ENCODE results near the gene SRPRB. TPM values are rescaled to one million over a fixed set of nuclear protein-coding genes. Genes with fewer than 3 reads are reported as not detected.

SRPRB gene
- polyA plus RNA-seq, 1 of the 3 experiments (the other 2 are of a cell fraction): 54.3 TPM

GRCh38 chr3:133830071-133830470 lies 24.5 kb downstream of the SRPRB start (continued):
- no peak for TF ChIP-seq RCOR1 (IDR thresholded peaks at IDR 0.05; ENCODE audit: low read length)
- TF ChIP-seq POLR2AphosphoS5 (IDR thresholded peaks at IDR 0.05; ENCODE audit: low read depth, low read length): no peak
- no peak for TF ChIP-seq GABPA (IDR thresholded peaks at IDR 0.05; ENCODE audit: low read depth)
- no peak for TF ChIP-seq RAD21 (IDR thresholded peaks at IDR 0.05; ENCODE audit: low read length)

- Histone ChIP-seq H3K4me1 (ENCODE audit: control insufficient read depth in 1 of 2, insufficient read depth in 2 of 2, low read depth in 1 of 2, low read length in 1 of 2) (no peaks in the 10 kb centered on the region; a peak in 1 of 4 replicates), H3K4me2 (no peak overlapping the region), H3K27ac (ENCODE audit: low read depth in 2 of 2, low read length in 1 of 2) (no peak overlapping the region), H3F3A (replicated peaks; ENCODE audit: insufficient read depth) (no peaks in the 10 kb centered on the region), H3K36me3 (replicated peaks in 1 of 2; ENCODE audit: control insufficient read depth in 1 of 2, insufficient read depth in 2 of 2, low read length in 1 of 2) (no peaks in the 10 kb centered on the region), H3K4me3 (ENCODE audit: low read depth in 2 of 2, low read length in 1 of 2) (no peak overlapping the region), H3K9ac (no peak overlapping the region), H3K9me2 (no peaks in the 10 kb centered on the region), H3K27me3 (ENCODE audit: insufficient read depth) (no peaks in the 10 kb centered on the region), H2AFZ (ENCODE audit: low read depth) (no peak overlapping the region), H3K79me2 (ENCODE audit: insufficient read depth) (no peaks in the 10 kb centered on the region), H4K20me1 (ENCODE audit: insufficient read depth) (no peaks in the 10 kb centered on the region), H3K9me3 (no peaks in the 10 kb centered on the region)
- WGBS (ENCODE audit: low lambda C conversion rate): 60% methylated on average over 9 of the region's 13 CpGs
- CTCF ChIA-PET: interaction anchor here (1.9 kb wide), 1 partner anchor 380 kb away, joined by 6 read pairs; no protein-coding TSS in a partner anchor
- TF ChIP-seq EZH2phosphoT487 (IDR thresholded peaks at IDR 0.05; ENCODE audit: borderline replicate concordance, low read depth): no peak
- no peak for TF ChIP-seq NFIC (IDR thresholded peaks at IDR 0.05; ENCODE audit: borderline replicate concordance)
- no peak for TF ChIP-seq TEAD4 (IDR thresholded peaks at IDR 0.05; ENCODE audit: borderline replicate concordance, insufficient read depth)
- no peak for TF ChIP-seq FOSL2 (IDR thresholded peaks at IDR 0.05; ENCODE audit: borderline replicate concordance, low read depth)
- no peak for TF ChIP-seq SMC3 (IDR thresholded peaks at IDR 0.05; ENCODE audit: low read depth, low read length)
- TF ChIP-seq CTCF (IDR thresholded peaks at IDR 0.05): no peak
- TF ChIP-seq REST (IDR thresholded peaks at IDR 0.05; ENCODE audit: low read depth, low read length): no peak
- TF ChIP-seq GATA2 (CRISPR knock-in tag; IDR thresholded peaks at IDR 0.05): no peak
- TF ChIP-seq RFX5 (IDR thresholded peaks at IDR 0.05; ENCODE audit: low read length): no peak
- no peak for TF ChIP-seq YY1 (IDR thresholded peaks at IDR 0.05; ENCODE audit: low read depth)
- TF ChIP-seq FOXJ3 (CRISPR knock-in tag; IDR thresholded peaks at IDR 0.05): no peak
- TF ChIP-seq USF1 (IDR thresholded peaks at IDR 0.05; ENCODE audit: borderline replicate concordance, low read depth): no peak
- no peak for TF ChIP-seq MAX (IDR thresholded peaks at IDR 0.05; ENCODE audit: low read depth)
- TF ChIP-seq ELF1 (IDR thresholded peaks at IDR 0.05): no peak
- TF ChIP-seq PBX3 (IDR thresholded peaks at IDR 0.05): no peak
- TF ChIP-seq TCF12 (IDR thresholded peaks at IDR 0.05): no peak
- TF ChIP-seq NRF1 (IDR thresholded peaks at IDR 0.05; ENCODE audit: low read depth, low read length): no peak
- TF ChIP-seq RCOR1 (IDR thresholded peaks at IDR 0.05; ENCODE audit: low read length): no peak
- no peak for TF ChIP-seq SIN3A (IDR thresholded peaks at IDR 0.05; ENCODE audit: borderline replicate concordance, low read depth, low read length)
- DNase-seq: no peak
- POLR2A ChIA-PET: no interaction called here
Measured at GRCh38 chr3:133831966-133832801, 26.6 kb downstream of the SRPRB start.

All from SK-N-SH (cell line).